CD4-positive, alpha-beta T cell treated with Interleukin-6 for 4 hours (primary cell): ENCODE results near the gene APPBP2.
"Not testable (repeated sequence)": the region's sequence is repeated elsewhere in the genome, so short reads cannot be mapped to it uniquely, and the experiment has no call there.

Source experiments
- DNase-seq: peaks from one replicate; pipeline ENCODE4 v3.0.0-alpha.2; 2020; ENCODE audit warnings: mixed read lengths

The APPBP2 gene

DNA sequence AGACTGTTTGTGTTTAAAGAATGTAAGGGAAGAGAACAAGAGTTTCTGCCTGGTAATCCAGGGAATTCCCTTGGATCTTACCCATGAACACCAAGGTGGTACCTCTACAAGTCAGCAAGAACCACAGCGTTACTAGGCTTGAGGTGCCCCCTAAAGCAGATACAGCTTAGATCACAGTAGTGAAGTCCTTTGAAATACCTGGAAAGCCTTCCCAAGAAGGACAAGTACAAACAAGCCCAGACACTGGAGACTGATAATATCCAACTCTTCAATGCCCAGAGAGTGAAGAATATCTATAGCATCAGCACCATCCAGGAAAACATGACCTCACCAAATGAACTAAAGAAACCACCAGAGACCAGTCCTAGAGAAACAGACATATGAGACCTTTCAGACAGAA lies 3.8 kb upstream of the APPBP2 start:
- no peak for DNase-seq

GRCh38 chr17:60528828-60529227 lies 2.8 kb upstream of the APPBP2 start:
- DNase-seq = no peak

DNA sequence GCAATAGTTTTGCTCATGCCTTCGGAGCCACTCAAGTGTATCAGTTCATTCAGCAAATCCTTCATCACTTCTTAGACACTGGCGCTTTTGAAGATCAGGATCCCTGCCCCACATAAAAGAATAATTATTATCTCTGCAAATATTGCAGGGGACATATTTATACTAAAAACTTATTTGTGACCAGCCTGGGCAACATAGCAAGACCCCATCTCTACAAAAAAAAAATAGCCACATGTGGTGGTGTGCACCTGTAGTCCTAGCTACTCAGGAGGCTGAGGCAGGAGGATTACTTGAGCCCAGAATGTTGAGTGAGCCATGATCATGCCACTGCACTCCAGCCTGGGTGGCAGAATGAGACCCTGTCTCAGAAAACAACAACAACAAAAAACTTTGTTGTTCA lies 1.7 kb upstream of the APPBP2 start:
- no peak for DNase-seq

DNA sequence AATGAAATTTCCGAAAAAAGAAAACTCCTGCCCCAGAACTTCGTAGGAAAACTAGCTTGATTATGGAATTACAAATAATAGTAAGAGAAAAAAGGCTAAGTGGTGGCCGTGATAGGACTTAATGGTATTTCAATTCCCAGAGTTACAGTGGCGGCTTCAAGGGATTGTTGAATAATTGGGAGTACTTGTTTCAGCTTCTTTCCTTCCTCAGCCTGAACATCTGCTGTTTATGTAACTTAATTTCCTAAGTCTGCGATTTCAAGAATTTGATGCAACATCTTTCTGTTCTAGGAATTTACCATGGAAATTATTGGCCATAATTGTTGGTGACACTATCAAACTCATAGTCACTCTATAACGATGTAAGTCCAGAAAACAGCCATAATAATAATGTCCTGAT lies 684 bp upstream of the APPBP2 start:
- DNase-seq = no peak

- DNase-seq = no peak
These were observed 736 bp downstream of the APPBP2 start for GRCh38 chr17:60525328-60525684.

GRCh38 chr17:60524463-60525327 lies 1.3 kb downstream of the APPBP2 start:
- no peak for DNase-seq

DNA sequence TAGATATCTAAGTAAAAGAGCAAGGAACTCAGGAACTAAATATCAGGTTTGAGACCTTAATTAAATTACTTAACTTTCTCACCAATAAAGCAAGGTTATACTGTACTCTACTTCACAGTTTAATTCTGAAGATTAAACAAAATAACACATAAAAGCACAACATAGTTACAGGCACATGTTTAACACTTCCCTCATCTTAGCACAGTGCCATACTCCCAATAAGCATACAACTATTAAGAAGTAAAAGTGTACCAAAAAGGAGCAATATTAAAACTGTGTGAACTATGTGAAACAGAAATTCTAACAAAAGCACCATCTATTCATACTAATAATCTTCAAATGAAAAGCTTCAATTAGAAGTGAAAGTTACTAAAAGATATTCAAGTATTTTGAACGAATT lies 2.2 kb downstream of the APPBP2 start:
- no peak for DNase-seq

DNA sequence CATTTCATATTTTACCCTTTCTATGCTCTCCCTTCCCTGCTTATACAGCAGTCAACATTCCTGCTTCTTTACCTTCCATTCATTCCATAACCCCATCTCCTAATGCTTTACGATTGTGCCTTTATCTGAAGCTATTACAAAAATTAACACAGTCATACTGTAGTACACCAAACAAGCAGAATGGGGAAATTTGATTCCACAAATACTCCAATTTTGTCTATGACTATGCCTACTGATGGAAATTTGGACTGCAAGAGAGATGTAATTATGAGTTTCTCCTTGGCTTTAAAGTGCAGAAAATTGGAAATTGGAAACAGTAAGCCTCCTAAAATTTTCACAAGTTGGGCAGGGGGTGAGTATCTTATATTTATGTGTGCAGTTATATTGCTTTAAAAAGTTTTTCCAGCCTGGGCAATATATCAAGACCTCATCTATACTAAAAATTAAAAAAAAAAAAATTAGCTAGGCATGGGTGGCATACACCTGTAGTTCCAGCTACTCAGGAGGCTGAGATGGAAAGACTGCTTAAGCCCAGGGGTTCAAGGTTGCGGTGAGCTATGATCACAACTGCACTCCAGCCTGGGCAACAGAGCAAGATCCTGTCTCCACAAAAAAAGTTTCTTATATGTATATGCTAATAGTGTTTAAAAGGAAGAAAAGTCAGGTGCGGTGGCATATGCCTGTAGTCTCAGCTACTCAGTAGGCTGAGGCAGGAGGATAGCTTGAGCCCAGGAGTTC lies 3.0 kb downstream of the APPBP2 start:
- DNase-seq = no peak

DNA sequence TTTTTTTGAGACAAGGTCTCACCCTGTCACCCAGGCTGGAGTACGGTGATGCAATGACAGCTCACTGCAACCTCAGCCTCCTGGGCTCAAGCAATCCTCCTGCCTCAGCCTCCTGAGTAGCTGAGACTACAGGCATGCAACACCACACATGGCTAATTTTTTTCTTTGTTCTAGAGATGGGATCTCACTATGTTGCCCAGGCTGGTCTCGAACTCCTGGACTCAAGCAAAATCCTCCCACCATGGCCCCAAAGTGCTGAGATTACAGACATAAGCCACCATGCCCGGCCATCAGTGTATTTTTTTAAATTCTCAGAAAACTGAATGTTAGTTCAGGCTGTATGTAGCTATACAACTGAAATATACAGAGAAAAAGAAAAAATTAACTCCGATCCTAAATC lies 6.2 kb downstream of the APPBP2 start:
- no peak for DNase-seq

- DNase-seq = not testable (repeated sequence)
These were observed 10.4 kb downstream of the APPBP2 start for GRCh38 chr17:60515683-60516082.

GRCh38 chr17:60515199-60515598 lies 10.8 kb downstream of the APPBP2 start:
- DNase-seq = not testable (repeated sequence)

DNA sequence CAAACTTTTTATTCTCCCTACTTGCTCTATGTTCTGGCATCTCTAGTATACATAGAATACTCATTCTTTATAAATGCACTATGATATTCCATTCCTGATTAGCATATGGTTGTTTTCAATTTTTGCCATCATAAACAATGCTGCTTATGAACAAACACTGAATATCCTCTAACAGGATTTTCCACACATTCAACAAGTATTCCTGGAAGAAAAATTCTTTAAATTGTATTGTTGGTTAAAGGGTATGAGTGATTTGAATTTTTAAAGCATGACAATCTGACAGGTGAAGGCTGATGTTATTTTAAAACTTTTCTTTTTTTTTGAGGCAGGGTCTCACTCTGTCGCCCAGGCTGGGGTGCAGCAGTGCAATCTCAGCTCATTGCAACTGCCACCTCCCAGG lies 11.5 kb downstream of the APPBP2 start:
- DNase-seq = no peak

GRCh38 chr17:60514053-60514452 lies 12.0 kb downstream of the APPBP2 start:
- DNase-seq = no peak

DNA sequence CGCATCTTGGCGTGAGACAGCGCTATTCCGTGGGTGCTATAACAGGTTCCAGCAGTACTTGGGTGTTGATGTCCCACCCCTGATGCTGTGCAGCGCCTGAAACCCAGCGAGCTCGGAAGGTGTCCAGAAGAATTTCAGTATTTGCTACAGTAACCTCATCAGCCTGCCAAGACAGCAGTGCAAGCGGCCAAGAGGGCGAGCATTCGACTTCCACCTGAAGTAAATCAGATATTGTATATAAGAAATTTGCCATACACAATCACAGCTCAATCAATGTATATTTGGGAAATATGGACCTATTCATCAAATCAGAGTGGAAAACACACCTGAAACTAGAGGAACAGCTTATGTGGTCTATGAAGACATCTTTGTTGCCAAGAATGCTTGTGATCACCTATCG lies 13.0 kb downstream of the APPBP2 start:
- no peak for DNase-seq

DNA sequence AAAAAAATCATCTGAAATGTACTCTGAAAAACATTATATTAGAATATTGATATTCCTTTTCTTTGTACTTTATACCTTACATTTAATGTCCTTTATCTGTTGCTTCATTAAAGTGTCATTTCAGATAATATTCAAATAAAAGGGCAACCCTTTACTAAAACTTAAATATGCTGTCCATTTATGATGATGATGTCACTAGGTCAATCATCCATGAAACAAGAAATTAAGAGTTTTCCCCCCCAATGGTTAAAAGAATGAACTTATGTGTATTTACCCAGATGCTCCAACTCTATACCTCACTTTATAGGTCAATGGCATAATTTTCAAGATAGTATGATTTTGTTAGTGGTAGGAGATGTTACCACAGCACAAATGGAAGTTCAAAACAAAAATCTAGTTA lies 15.3 kb downstream of the APPBP2 start:
- no peak for DNase-seq

DNA sequence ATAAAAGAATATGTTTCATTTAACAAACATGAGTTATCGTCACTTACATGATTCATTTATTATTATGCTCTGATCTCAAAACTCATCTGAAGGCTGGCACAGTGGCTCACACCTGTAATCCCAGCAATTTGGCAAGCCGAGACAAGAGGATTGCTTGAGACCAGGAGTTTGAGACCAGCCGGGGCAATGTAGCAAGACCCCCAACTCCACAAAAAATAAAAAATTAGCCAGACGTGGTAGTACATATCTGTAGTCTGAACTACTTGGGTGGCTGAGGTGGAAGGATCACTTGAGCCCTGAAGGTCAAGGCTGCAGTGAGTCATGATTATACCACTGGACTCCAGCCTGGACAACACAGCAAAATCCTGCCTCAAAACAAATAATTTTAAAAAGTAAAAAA lies 16.0 kb downstream of the APPBP2 start:
- no peak for DNase-seq

DNA sequence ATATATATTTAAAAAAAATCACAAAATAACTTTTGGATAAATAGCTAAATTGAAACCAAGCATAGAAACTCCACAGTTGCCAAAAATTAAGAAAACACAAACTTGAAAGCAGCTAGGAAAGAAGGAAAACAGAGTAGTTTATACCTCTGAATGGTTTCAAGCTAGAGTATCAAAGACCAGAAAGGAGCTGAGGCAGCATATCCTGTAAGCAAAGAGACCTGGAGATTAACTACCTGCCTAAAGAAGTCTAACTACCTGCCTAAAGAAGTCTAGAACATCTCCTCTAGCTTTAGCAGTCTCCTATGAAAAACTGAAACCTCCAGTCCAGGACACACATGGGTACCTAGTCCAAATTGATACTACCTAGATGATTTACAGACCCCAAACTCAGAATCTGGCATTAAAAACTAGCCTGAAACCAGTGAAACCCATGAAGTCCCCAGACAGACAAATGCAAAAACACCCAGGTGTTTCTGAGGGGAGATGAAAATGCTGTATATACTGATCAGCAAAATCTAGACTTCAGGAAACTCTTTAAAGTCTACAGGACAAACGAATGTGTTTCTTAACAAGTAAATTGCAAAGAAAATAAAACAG lies 17.6 kb downstream of the APPBP2 start:
- DNase-seq = no peak

- DNase-seq = no peak
These were observed 19.7 kb downstream of the APPBP2 start for GRCh38 chr17:60506312-60506711.

- DNase-seq = no peak
These were observed 23.9 kb downstream of the APPBP2 start for GRCh38 chr17:60502145-60502544.

DNA sequence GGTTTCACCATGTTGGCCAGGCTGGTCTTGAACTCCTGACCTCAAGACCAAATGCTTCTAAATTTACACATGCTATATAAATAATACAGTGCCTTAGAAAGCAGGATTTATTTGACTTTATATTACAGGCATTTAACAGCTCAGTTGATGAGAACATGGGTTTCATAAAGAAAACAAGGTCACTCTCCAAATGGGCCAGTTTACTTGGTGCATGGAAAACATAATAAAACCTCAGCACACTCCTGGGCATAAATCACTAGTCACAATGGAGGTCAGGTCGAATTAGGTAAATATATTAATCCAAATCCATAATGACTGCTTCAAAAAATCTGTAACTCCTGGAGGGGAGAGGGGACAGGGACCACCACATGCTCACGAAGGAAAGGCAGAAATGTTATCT lies 24.5 kb downstream of the APPBP2 start:
- no peak for DNase-seq

DNA sequence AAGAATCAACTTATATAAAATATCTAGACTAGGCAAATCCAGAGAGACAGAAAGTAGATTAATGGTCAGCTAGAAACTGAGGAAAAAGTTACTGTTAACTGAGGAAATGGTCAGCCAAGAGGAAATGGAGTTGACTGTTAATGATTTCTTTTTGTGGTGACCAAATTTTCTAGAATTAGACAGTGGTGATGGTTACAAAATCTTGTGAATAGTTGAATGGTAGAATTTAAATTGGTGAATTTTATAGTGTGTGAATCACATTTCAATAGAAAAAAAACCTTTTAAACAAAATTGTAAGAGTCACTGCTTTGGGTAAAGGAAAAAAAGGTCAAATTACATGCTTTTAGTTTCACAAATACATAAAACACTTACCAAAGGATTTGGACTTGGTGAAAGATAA lies 30.0 kb downstream of the APPBP2 start:
- DNase-seq = no peak

DNA sequence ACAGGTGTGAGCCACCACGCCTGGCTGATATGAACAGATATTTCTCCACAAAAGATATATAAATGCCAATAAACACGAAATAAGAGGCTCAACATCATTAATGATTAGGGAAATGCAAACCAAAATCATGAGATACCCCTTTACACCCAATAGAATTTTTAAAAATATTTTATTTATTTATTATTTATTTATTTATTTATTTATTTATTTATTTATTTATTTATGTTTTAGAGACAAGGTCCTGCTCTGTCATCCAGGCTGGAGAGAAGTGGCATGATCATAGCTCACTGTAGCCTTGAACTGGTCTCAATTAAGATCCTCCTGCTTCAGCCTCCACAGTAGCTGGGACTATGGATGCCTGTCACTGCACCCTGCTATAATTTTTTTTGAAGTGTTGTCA lies 30.8 kb downstream of the APPBP2 start:
- DNase-seq = no peak

DNA sequence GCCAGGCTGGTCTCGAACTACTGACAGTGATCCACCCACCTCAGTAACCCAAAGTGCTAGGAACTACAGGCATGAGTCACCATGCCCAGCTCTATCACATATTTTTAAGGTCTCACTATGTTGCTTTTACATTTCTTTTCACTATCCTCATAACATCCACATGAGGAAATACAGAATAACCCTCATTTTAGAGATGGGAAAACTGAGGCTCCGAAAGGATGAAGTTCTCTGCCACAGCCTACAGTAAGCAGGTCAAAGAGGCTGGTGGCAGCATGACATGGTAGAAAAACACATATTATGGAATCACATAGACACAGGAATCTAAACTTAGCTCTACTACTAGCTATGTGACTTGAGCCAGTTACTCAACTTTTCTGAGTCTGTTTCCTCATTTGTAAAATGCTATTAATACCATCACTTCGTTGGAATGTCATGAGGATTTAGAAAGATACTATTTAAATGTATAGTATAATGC lies 32.2 kb downstream of the APPBP2 start:
- DNase-seq = no peak

GRCh38 chr17:60491771-60492170 lies 34.3 kb downstream of the APPBP2 start:
- no peak for DNase-seq
